Fibroblast of skin of scalp (primary cell): Measurements from ENCODE around the gene BTBD10.
"Not testable (repeated sequence)": the region's sequence is repeated elsewhere in the genome, so short reads cannot be mapped to it uniquely, and the experiment has no call there.

Source experiments
- DNase-seq: peaks from one replicate; pipeline ENCODE4 v3.0.0-alpha.2; 2013

BTBD10 gene

GRCh38 chr11:13440100-13440855 is 22.7 kb downstream of the BTBD10 start:
- peak; percentile 88 for DNase-seq

GRCh38 chr11:13438291-13438690 is 24.7 kb downstream of the BTBD10 start:
- DNase-seq = no peak

- not testable (repeated sequence) for DNase-seq
Observed at GRCh38 chr11:13436836-13437235, 26.2 kb downstream of the BTBD10 start.

- DNase-seq = no peak
Observed at GRCh38 chr11:13434247-13435205, 28.5 kb downstream of the BTBD10 start.

- no peak for DNase-seq
Observed at GRCh38 chr11:13433437-13433836, 29.6 kb downstream of the BTBD10 start.

GRCh38 chr11:13429836-13430235 is 33.2 kb downstream of the BTBD10 start:
- no peak for DNase-seq

- DNase-seq = no peak
Observed at GRCh38 chr11:13429288-13429687, 33.7 kb downstream of the BTBD10 start.

GRCh38 chr11:13427440-13427839 is 35.6 kb downstream of the BTBD10 start:
- no peak for DNase-seq

GRCh38 chr11:13423372-13423771 is 39.6 kb downstream of the BTBD10 start:
- no peak for DNase-seq

GRCh38 chr11:13421561-13421960 is 41.5 kb downstream of the BTBD10 start:
- DNase-seq = no peak

GRCh38 chr11:13415201-13415600 is 47.8 kb downstream of the BTBD10 start:
- DNase-seq = no peak

GRCh38 chr11:13405220-13405619 is 57.8 kb downstream of the BTBD10 start:
- DNase-seq = no peak

GRCh38 chr11:13398335-13398734 is 64.7 kb downstream of the BTBD10 start:
- DNase-seq = not testable (repeated sequence)

GRCh38 chr11:13391217-13391616 is 71.8 kb downstream of the BTBD10 start:
- DNase-seq = no peak

GRCh38 chr11:13388741-13389140 is 74.3 kb downstream of the BTBD10 start:
- DNase-seq = no peak

GRCh38 chr11:13386567-13386966 is 76.5 kb downstream of the BTBD10 start:
- DNase-seq = no peak

GRCh38 chr11:13384908-13385640 is 77.9 kb downstream of the BTBD10 start:
- DNase-seq = peak; percentile 72

- no peak for DNase-seq
Observed at GRCh38 chr11:13382751-13383150, 80.3 kb downstream of the BTBD10 start.

GRCh38 chr11:13380731-13381130 is 82.3 kb downstream of the BTBD10 start:
- no peak for DNase-seq

- no peak for DNase-seq
Observed at GRCh38 chr11:13378316-13378715, 84.7 kb downstream of the BTBD10 start.

GRCh38 chr11:13376838-13377237 is 86.2 kb downstream of the BTBD10 start:
- DNase-seq = no peak

GRCh38 chr11:13376402-13376801 is 86.6 kb downstream of the BTBD10 start:
- DNase-seq = no peak

- no peak for DNase-seq
Observed at GRCh38 chr11:13375798-13376197, 87.2 kb downstream of the BTBD10 start.
